Osteoblast (primary cell): ENCODE results near the gene ADARB1. TPM values are rescaled to one million over a fixed set of nuclear protein-coding genes. Genes with fewer than 3 reads are reported as not detected.
A peak's percentile ranks its signal among the peaks of the same experiment; 100 is the strongest.

Source experiments
- DNase-seq: peaks from one replicate; pipeline ENCODE4 v3.0.0; 2011; ENCODE audit warnings: low spot score, mixed read lengths; ENCODE audit not compliant: insufficient read length; ENCODE audit errors: missing footprints
- H2AFZ ChIP-seq: 2 replicates; pipeline ENCODE4 v1.6.0; 2011; ENCODE audit warnings: mild to moderate bottlenecking, low read length
- H3K27ac ChIP-seq: 2 replicates; pipeline ENCODE4 v1.5.1; 2011; ENCODE audit warnings: mild to moderate bottlenecking, low read depth, low read length, moderate library complexity
- H3K27me3 ChIP-seq: 2 replicates; pipeline ENCODE4 v1.6.0; 2012; ENCODE audit warnings: mild to moderate bottlenecking, control low read depth, inconsistent platforms, low read length, moderate library complexity; ENCODE audit not compliant: insufficient read depth
- H3K36me3 ChIP-seq: 2 replicates; pipeline ENCODE4 v1.5.1; 2011; ENCODE audit warnings: mild to moderate bottlenecking, low read length, control low read depth, moderate library complexity; ENCODE audit not compliant: insufficient read depth
- H3K4me1 ChIP-seq: 2 replicates; pipeline ENCODE4 v1.5.1; 2011; ENCODE audit warnings: mild to moderate bottlenecking, low read length, control low read depth, moderate library complexity; ENCODE audit not compliant: insufficient read depth
- H3K4me2 ChIP-seq: 2 replicates; pipeline ENCODE4 v1.6.0; 2011; ENCODE audit warnings: mild to moderate bottlenecking, low read length; ENCODE audit not compliant: insufficient read depth
- H3K4me3 ChIP-seq: fragments of 200-600 bp; sonication (generic); 3 replicates; pipeline ENCODE4 v1.5.1; 2012; ENCODE audit warnings: mild to moderate bottlenecking, low read length, inconsistent platforms; ENCODE audit not compliant: insufficient read depth
- H3K79me2 ChIP-seq: 2 replicates; pipeline ENCODE4 v1.6.0; 2012; ENCODE audit warnings: mild to moderate bottlenecking, low read length, control low read depth, inconsistent platforms; ENCODE audit not compliant: insufficient read depth
- H3K9me3 ChIP-seq: 2 replicates; pipeline ENCODE4 v1.5.1; 2011; ENCODE audit warnings: low read depth, low read length, control low read depth
- H4K20me1 ChIP-seq: 2 replicates; pipeline ENCODE4 v1.6.0; 2012; ENCODE audit warnings: mild to moderate bottlenecking, low read length, control low read depth; ENCODE audit not compliant: insufficient read depth
- total RNA-seq: library from RNA; depleted of rRNA; stranded (reverse); fragments of >200 nt; gene quantifications from 2 replicates; pipeline ENCODE4 v1.2.3, GENCODE V29; 2012
- TF ChIP-seq, protein P1 (sequence below): IDR thresholded peaks from 2 replicates; pipeline ENCODE4 v1.5.1; 2011; ENCODE audit warnings: mild to moderate bottlenecking, low read depth, low read length, moderate library complexity; ENCODE audit errors: extremely low read depth

Gene ADARB1
- total RNA-seq, 1 donor: 19.5 TPM

DNA sequence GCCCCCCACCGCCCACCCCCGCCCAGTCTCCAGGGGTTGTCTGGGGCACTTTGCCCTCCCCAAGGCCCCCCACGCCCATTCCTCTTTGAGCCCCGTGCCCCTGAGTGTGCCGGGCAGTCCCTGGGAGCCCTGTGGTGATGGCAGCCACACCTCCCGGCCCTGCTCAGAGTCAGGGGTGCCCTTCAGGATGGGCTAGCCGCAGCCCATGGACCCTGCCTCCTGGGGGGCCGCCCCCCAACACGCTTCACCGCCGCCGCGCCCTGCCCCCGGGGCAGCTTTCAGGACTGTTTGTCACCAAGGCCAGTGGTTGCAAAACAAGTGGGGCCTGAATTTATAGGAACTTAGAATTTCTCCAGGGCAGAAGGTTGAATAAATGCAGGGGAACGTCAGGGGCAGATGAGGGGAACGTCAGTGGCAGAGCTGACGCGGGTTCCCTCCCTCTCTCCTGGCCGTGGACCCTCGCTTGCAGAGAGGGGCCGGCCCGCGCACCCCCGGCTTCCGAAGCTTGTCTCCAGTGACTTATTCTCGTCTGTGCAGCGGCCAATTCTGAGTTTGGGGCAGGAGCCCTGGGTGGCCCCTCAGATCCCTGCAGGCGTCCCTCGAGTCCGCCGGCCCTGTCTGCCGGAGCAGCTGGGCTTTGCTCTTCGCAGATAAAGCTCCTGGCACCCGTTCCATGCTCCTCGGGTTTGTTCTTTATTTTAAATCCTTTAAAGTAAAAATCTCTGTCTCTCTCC lies 41.2 kb upstream of the ADARB1 start:
- Histone ChIP-seq H3K36me3 (no peaks in the 10 kb centered on the region), H3K9me3 (peaks cover 9% of the 10 kb centered on the region), H3K27me3 (peaks cover 3% of the 10 kb centered on the region), H3K27ac (no peak overlapping the region), H3K4me2 (no peak overlapping the region), H2AFZ (no peak overlapping the region), H3K4me1 (peaks cover 23% of the 10 kb centered on the region), H3K79me2 (no peaks in the 10 kb centered on the region), H4K20me1 (no peaks in the 10 kb centered on the region), H3K4me3 (no peak overlapping the region)
- TF ChIP-seq, protein P1, sequence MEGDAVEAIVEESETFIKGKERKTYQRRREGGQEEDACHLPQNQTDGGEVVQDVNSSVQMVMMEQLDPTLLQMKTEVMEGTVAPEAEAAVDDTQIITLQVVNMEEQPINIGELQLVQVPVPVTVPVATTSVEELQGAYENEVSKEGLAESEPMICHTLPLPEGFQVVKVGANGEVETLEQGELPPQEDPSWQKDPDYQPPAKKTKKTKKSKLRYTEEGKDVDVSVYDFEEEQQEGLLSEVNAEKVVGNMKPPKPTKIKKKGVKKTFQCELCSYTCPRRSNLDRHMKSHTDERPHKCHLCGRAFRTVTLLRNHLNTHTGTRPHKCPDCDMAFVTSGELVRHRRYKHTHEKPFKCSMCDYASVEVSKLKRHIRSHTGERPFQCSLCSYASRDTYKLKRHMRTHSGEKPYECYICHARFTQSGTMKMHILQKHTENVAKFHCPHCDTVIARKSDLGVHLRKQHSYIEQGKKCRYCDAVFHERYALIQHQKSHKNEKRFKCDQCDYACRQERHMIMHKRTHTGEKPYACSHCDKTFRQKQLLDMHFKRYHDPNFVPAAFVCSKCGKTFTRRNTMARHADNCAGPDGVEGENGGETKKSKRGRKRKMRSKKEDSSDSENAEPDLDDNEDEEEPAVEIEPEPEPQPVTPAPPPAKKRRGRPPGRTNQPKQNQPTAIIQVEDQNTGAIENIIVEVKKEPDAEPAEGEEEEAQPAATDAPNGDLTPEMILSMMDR: no peak
- DNase-seq: peak; percentile 84

DNA sequence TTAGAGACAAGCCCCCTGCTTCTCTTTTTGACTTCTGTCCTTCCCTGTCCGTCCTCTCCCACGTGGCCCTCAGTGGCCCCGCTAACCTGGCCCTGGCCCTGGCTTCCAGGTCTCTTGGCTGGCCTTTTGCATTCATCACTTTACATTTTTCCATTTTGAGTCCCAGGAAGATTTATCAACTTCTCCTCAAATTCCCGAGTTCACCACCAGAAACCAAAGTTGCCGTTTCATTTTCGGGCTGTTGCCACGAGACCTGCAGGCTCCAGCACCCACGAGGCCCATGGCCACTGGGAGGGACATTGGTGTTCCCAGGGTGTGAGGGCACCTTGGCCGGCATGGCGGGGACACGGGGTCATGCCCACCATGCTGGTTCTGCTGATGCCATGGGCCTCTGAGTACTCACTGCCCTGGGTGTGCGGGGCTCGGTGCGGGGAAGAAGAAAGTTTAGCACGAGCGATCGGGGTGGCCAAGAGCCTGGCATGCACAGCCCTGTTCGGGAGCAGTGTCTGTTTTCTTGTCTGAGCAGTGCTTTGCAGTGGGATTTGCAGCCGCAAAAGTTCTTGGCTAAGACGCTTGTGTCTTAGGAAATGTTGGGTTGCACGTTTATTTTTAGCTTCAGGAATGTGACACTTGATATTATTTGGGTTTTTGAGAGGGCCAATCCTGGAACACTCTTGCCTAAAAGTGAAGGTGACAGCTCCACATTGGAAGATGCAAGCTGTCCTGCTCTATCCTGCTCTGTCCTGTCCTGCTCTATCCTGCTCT lies 40.4 kb upstream of the ADARB1 start:
- no peaks in the 10 kb centered on the region for H4K20me1 ChIP-seq
- TF ChIP-seq, protein P1: no peak
- peak; percentile 94 for DNase-seq
- H3K4me3 ChIP-seq: peak overlapping the region; percentile 48
- H3K79me2 ChIP-seq: no peaks in the 10 kb centered on the region
- peaks cover 3% of the 10 kb centered on the region for H3K27me3 ChIP-seq
- H3K4me2 ChIP-seq: peak overlapping the region; percentile 75
- peaks cover 23% of the 10 kb centered on the region for H3K4me1 ChIP-seq
- no peaks in the 10 kb centered on the region for H3K36me3 ChIP-seq
- peak overlapping the region; percentile 66 for H2AFZ ChIP-seq
- H3K27ac ChIP-seq: peak overlapping the region; percentile 24
- peaks cover 9% of the 10 kb centered on the region for H3K9me3 ChIP-seq

DNA sequence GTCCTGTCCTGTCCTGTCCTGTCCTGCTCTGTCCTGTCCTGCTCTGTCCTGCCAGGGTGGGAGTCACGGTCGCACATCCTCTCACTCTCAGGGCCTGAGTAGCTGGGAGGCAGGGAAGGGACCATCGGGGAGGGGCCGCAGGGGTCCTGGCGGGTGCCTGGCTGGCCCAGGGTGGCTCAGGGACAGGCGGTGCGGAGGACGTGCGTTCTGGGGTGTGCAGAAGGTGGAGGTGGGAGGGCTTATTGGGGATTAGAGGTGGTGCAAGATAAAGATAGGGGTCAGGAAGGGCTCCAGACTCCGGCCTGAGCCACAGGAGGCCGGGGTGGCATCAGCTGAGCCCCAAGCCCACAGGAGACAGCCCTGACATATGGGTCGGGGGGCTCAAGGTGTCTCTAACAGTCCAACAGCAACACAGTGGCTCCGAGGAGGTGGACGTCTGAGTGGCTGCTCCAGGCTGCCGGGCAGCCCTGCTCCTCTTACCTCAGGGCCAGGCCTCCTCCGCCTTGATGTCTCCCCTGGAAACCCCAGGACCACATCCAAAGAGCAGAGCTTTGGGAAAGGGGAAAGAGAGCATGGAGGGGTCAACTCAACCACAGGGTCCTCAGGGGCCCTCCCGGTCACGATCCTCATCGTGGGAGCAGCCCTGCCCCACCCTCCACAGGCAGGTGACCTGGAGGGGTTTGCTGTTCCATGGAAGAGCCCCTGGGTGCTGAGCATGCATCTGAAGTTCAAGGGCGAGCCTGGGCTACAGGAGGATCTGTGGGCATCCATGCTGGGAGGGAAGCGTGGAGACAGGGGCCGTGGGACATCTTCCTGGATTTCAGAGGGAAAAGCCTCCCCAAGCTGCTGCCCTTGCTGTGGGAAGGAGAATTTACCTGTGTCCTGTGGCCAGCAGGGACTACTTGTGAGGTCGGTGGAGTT lies 39.6 kb upstream of the ADARB1 start:
- Histone ChIP-seq H3K27me3 (peaks cover 3% of the 10 kb centered on the region), H4K20me1 (no peaks in the 10 kb centered on the region), H2AFZ (no peak overlapping the region), H3K36me3 (no peaks in the 10 kb centered on the region), H3K4me3 (no peak overlapping the region), H3K4me2 (peak overlapping the region; percentile 75), H3K79me2 (no peaks in the 10 kb centered on the region), H3K4me1 (peaks cover 23% of the 10 kb centered on the region), H3K27ac (peak overlapping the region; percentile 9), H3K9me3 (peaks cover 9% of the 10 kb centered on the region)
- TF ChIP-seq, protein P1: no peak
- peak; percentile 42 for DNase-seq
